Liver (tissue), 9 donors: ENCODE results near the gene BRMS1L. TPM values are rescaled to one million over a fixed set of nuclear protein-coding genes. Genes with fewer than 3 reads are reported as not detected.

Experiments used
- DNase-seq: peaks from one replicate; pipeline ENCODE4 v3.0.0-alpha.2; 2017; ENCODE audit warnings: low spot score
- H3K27ac ChIP-seq, 2 donors: one replicate each; pipeline ENCODE4 v1.7.0; 2013; ENCODE audit warnings: inconsistent platforms in 2 of 2, low read length in 2 of 2, control low read depth in 1 of 2, low read depth in 1 of 2, mild to moderate bottlenecking in 1 of 2
- H3K27me3 ChIP-seq, 4 donors: one replicate each; pipeline versions ENCODE4 v1.6.1 to v1.7.0; 2013; ENCODE audit warnings: low read length in 3 of 4, inconsistent platforms in 1 of 4, mild to moderate bottlenecking in 1 of 4, moderate library complexity in 1 of 4; ENCODE audit not compliant: control insufficient read depth in 4 of 4, insufficient read depth in 4 of 4
- H3K36me3 ChIP-seq, 4 donors: one replicate each; pipeline versions ENCODE4 v1.6.1 to v1.7.0; 2013; ENCODE audit warnings: low read length in 3 of 4, mild to moderate bottlenecking in 3 of 4, low read depth in 1 of 4, moderate library complexity in 1 of 4; ENCODE audit not compliant: control insufficient read depth in 4 of 4, insufficient read depth in 3 of 4
- H3K4me1 ChIP-seq, 4 donors: one replicate each; pipeline versions ENCODE4 v1.6.1 to v1.7.0; 2013; ENCODE audit warnings: low read length in 3 of 4, mild to moderate bottlenecking in 3 of 4, moderate library complexity in 1 of 4; ENCODE audit not compliant: control insufficient read depth in 4 of 4, insufficient read depth in 4 of 4
- H3K4me3 ChIP-seq, 3 donors: one replicate each; pipeline versions ENCODE4 v1.6.1 to v1.7.0; 2013; ENCODE audit warnings: low read length in 3 of 3, control low read depth in 1 of 3, low read depth in 1 of 3, mild to moderate bottlenecking in 1 of 3
- H3K9ac ChIP-seq, 2 donors: one replicate each; pipeline ENCODE4 v1.7.0; 2013; ENCODE audit warnings: low read length in 2 of 2, mild to moderate bottlenecking in 2 of 2, moderate library complexity in 2 of 2, control low read depth in 1 of 2, low read depth in 1 of 2
- H3K9me3 ChIP-seq, 4 donors: one replicate each; pipeline versions ENCODE4 v1.6.1 to v1.7.0; 2013; ENCODE audit warnings: low read length in 3 of 4; ENCODE audit not compliant: control insufficient read depth in 4 of 4
- ATF3 ChIP-seq: IDR thresholded peaks from 2 replicates; pipeline ENCODE4 v1.6.1; 2016; ENCODE audit warnings: antibody characterized with exemption
- EGR1 ChIP-seq, 2 donors: IDR thresholded peaks; 2 replicates each; pipeline ENCODE4 v1.6.1; 2016 to 2018; ENCODE audit warnings: antibody characterized with exemption in 2 of 2, low read depth in 2 of 2
- FOXA1 ChIP-seq: IDR thresholded peaks from 2 replicates; pipeline ENCODE4 v1.6.1; 2016; ENCODE audit warnings: antibody characterized with exemption
- FOXA2 ChIP-seq: IDR thresholded peaks from 2 replicates; pipeline ENCODE4 v1.6.1; 2016; ENCODE audit warnings: antibody characterized with exemption
- GABPA ChIP-seq, 2 donors: IDR thresholded peaks in 1 of 2; conservative IDR thresholded peaks in 1 of 2; 2 replicates each; pipeline ENCODE4 v1.6.1; 2016; ENCODE audit warnings: antibody characterized with exemption in 2 of 2, mild to moderate bottlenecking in 1 of 2, moderate library complexity in 1 of 2
- HNF4A ChIP-seq, 2 donors: conservative IDR thresholded peaks; 2 replicates each; pipeline ENCODE4 v1.6.1; 2016; ENCODE audit warnings: antibody characterized with exemption in 2 of 2, mild to moderate bottlenecking in 2 of 2
- JUND ChIP-seq, 2 donors: IDR thresholded peaks; 2 replicates each; pipeline ENCODE4 v1.6.1; 2016; ENCODE audit warnings: antibody characterized with exemption in 2 of 2
- MAX ChIP-seq: IDR thresholded peaks from 2 replicates; pipeline ENCODE4 v1.6.1; 2016; ENCODE audit warnings: antibody characterized with exemption
- NR2F2 ChIP-seq: IDR thresholded peaks from 2 replicates; pipeline ENCODE4 v1.6.1; 2016; ENCODE audit warnings: antibody characterized with exemption
- RAD21 ChIP-seq, 2 donors: IDR thresholded peaks; 2 replicates each; pipeline ENCODE4 v1.6.1; 2016; ENCODE audit warnings: antibody characterized with exemption in 2 of 2, mild to moderate bottlenecking in 2 of 2
- REST ChIP-seq: IDR thresholded peaks from 2 replicates; pipeline ENCODE4 v1.6.1; 2016; ENCODE audit warnings: antibody characterized with exemption, mild to moderate bottlenecking
- RXRA ChIP-seq, 2 donors: IDR thresholded peaks; 2 replicates each; pipeline ENCODE4 v1.6.1; 2017 to 2018; ENCODE audit warnings: antibody characterized with exemption in 2 of 2, mild to moderate bottlenecking in 1 of 2
- SP1 ChIP-seq: IDR thresholded peaks from 2 replicates; pipeline ENCODE4 v1.6.1; 2018; ENCODE audit warnings: antibody characterized with exemption, mild to moderate bottlenecking
- ZBTB33 ChIP-seq: IDR thresholded peaks from 2 replicates; pipeline ENCODE4 v1.6.1; 2016; ENCODE audit warnings: antibody characterized with exemption
- WGBS: extraction: QIAGEN DNeasy Blood & Tissue Kit; methylation state at CpG from one replicate; pipeline ENCODE4 v1.1.7; 2013; 5-methylcytosine and 5-hydroxymethylcytosine counted together
- polyA plus RNA-seq, 2 donors: library from polyadenylated mRNA; stranded (reverse) in 1 of 2; unstranded in 1 of 2; fragments of 200-250 nt in 1 of 2; fragments of >200 nt in 1 of 2; fragmentation: Nextera tagmentation in 1 of 2; extraction: Ambion mirVana in 1 of 2; gene quantifications; one replicate each; pipeline versions ENCODE4 v1.2.1 to v1.2.3, GENCODE V29; 2013 to 2015
- total RNA-seq, 2 donors: library from RNA; depleted of rRNA; stranded (reverse); fragments of >200 nt; gene quantifications; one replicate each; pipeline ENCODE4 v1.2.3, GENCODE V29; 2014
- donor health status: healthy.
- donor health status: healthy.
- donor health status: healthy.
- donor health status: healthy.
- donor health status: healthy.

Gene BRMS1L
- total and polyA plus RNA-seq, 4 donors = 2.7 to 3.7 (median 3.4) TPM

- H3K27ac ChIP-seq = no peak overlapping the region
- H3K4me3 ChIP-seq = no peak overlapping the region
- H3K4me1 ChIP-seq = no peaks in the 10 kb centered on the region
- peaks cover 0 to 2% (median 2%) of the 10 kb centered on the region in 4 donors for H3K36me3 ChIP-seq
- DNase-seq = no peak
- 81% methylated on average over 1 of the region's 1 CpG for WGBS
- H3K27me3 ChIP-seq = no peaks in the 10 kb centered on the region
- no peak for TF ChIP-seq EGR1 (IDR thresholded peaks at IDR 0.05; ENCODE audit: low read depth in 2 of 2)
- TF ChIP-seq RAD21 (IDR thresholded peaks at IDR 0.05) = no peak
- no peak for TF ChIP-seq ZBTB33
- no peak overlapping the region for H3K9ac ChIP-seq
- H3K9me3 ChIP-seq = peaks cover 0 to 2% (median 0%) of the 10 kb centered on the region in 4 donors
Measured at GRCh38 chr14:35854696-35855270, 28.6 kb downstream of the BRMS1L start.

- no peak for DNase-seq
- 82% methylated on average over 6 of the region's 6 CpGs for WGBS
- Histone ChIP-seq H3K9ac (no peak overlapping the region), H3K4me3 (no peak overlapping the region), H3K4me1 (no peaks in the 10 kb centered on the region), H3K9me3 (peaks cover 0 to 2% (median 0%) of the 10 kb centered on the region in 4 donors), H3K27ac (no peak overlapping the region), H3K27me3 (no peaks in the 10 kb centered on the region), H3K36me3 (peaks cover 0 to 2% (median 2%) of the 10 kb centered on the region in 4 donors)
- TF ChIP-seq MAX (no peak), NR2F2 (no peak), ATF3 (no peak), RXRA (IDR thresholded peaks at IDR 0.05) (no peak), FOXA2 (no peak), GABPA (IDR thresholded peaks at IDR 0.05 in 1 of 2, conservative IDR thresholded peaks at IDR 0.05 in 1 of 2) (no peak)
Measured at GRCh38 chr14:35855876-35856481, 29.8 kb downstream of the BRMS1L start.

GRCh38 chr14:35858521-35859209, 32.5 kb downstream of the BRMS1L start:
- DNase-seq = no peak
- TF ChIP-seq FOXA1 (no peak), NR2F2 (no peak), MAX (no peak), JUND (IDR thresholded peaks at IDR 0.05) (no peak), REST (no peak), HNF4A (conservative IDR thresholded peaks at IDR 0.05) (no peak), SP1 (no peak)
- Histone ChIP-seq H3K36me3 (peaks cover 2 to 11% (median 7%) of the 10 kb centered on the region in 4 donors), H3K27me3 (no peaks in the 10 kb centered on the region), H3K27ac (no peak overlapping the region), H3K9ac (no peak overlapping the region), H3K4me3 (no peak overlapping the region), H3K4me1 (no peaks in the 10 kb centered on the region), H3K9me3 (no peaks in the 10 kb centered on the region)
- 95% methylated on average over 7 of the region's 7 CpGs for WGBS
